NOMO-1 treated with dmso at 0.1 percent for 144 hours (cell line): ENCODE data around the gene GPR83.
"Not testable (repeated sequence)": the region's sequence is repeated elsewhere in the genome, so short reads cannot be mapped to it uniquely, and the experiment has no call there.

Experiments
- DNase-seq: peaks from one replicate; lab custom pipeline; 2025; ENCODE audit not compliant: unreplicated experiment; lab: John Stamatoyannopoulos, UW

Gene GPR83

GRCh38 chr11:94400839-94401772, at the start of gene GPR83:
GPR83 (minus strand) TSS chr11:94401419; CDS start chr11:94401247, 172 bp downstream.
- no peak for DNase-seq

- DNase-seq: no peak
Measured at GRCh38 chr11:94450048-94450447, 48.8 kb upstream of the GPR83 start.

GRCh38 chr11:94449437-94449836, 48.2 kb upstream of the GPR83 start:
- no peak for DNase-seq

GRCh38 chr11:94449029-94449428, 47.8 kb upstream of the GPR83 start:
- no peak for DNase-seq

GRCh38 chr11:94447149-94447548, 45.9 kb upstream of the GPR83 start:
- no peak for DNase-seq

- DNase-seq: no peak
Measured at GRCh38 chr11:94445641-94446040, 44.4 kb upstream of the GPR83 start.

DNA sequence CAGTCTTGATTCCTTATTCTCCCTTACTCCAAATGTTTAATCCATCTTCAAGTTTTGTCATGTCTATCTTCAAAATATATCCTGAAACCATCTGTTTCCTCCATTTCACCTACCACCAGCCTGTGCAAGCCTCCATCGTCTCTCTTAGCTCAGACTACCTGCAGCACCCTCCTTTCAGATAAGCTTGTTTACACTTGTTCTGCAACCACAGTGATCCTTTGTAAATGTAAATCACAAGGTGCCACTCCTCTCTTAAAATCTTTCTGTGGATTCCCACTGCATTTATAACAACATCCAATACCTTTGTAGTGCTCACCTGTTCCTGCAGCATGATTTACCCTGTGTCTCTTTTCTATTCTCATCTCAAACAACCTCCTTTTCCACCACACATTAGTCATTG, 31.8 kb upstream of the GPR83 start:
- no peak for DNase-seq

GRCh38 chr11:94424662-94425061, 23.4 kb upstream of the GPR83 start:
- no peak for DNase-seq

GRCh38 chr11:94424011-94424410, 22.8 kb upstream of the GPR83 start:
- DNase-seq: no peak

GRCh38 chr11:94423507-94423906, 22.3 kb upstream of the GPR83 start:
- DNase-seq: no peak

DNA sequence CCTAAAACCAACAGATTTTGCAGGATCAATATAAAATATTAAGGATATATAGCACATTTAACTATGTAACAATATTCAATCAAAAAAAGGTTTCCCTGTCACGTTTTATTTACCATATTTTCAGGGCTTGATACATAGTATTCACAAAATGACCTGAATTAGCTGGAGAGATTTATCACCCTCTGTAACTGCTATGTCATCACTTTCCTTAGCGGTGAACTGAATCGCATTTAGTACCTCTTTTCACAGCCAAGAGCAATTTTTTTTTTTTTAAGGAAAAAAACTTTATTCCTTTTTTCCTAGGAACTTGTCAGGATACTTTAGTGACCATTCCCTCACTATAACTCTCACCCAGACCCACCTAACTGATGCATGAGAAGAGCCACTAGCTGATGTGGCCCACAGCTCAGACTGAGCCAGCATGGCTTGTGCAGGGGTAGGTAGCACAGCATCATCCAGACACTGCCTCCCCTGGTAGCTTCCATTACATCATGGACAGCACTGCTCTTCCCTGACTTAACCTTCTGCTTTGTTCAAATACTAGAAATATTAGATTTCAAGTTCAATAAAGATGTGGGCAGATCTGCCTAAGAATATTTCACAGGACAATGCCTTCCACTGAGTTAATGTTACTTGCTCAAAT, 17.0 kb upstream of the GPR83 start:
- no peak for DNase-seq

- no peak for DNase-seq
Measured at GRCh38 chr11:94417386-94417987, 16.3 kb upstream of the GPR83 start.

DNA sequence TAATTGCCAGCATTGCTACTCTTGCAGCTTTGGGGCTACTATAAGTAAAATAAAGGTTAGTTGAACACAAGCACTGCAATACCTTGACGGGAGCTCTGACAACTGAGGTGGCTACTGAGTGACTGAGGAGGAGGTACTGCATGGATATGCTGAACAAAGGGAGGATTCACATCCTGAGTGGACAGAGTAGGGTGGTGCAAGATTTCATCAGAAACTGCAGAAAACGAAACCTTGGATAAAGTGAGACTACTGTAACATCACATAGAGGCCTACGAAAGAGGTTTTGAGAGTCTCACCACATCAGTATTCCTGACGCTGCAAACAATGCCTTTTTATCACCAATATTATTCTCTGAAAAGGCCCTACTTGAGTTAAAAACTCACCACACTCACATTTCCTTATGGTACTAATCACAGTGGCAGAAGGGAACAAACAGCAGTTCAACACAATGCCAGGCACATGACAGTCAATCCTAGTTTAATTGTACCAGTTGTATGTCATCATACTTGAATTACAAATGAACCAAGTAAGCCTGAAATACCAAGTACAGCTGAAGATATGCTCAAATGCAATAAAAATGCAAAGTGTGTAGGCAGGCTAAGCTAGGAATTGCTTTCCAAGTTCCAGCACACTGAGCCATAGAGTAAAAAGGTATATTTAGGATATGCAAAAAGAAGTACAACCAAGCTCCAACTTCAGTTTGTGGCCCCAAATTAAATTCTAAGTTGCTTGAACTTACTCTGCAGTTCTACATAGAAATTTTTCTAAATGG, 4.0 kb upstream of the GPR83 start:
- no peak for DNase-seq

DNA sequence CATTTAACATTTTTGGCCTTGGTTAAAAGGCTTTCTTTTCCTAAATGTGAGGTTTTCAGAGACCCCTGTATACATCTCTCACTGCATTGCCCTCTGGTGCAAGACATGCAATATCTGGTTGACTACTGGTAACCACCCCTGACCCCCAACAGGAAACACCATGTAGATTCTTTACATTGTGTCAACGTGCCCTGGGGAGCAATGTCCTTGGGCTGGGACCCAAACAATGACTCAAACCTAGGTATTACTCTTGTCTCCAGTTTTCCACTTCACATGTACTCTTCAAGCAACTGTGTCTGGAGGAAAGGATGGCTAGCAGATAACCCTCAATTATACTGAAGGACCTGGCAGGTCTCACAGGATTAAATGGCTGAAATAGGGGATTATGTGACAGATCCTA, 1.1 kb upstream of the GPR83 start:
- DNase-seq: no peak

- no peak for DNase-seq
Measured at GRCh38 chr11:94401773-94402265, 600 bp upstream of the GPR83 start.

GRCh38 chr11:94400457-94400838, 771 bp downstream of the GPR83 start:
- DNase-seq: no peak

DNA sequence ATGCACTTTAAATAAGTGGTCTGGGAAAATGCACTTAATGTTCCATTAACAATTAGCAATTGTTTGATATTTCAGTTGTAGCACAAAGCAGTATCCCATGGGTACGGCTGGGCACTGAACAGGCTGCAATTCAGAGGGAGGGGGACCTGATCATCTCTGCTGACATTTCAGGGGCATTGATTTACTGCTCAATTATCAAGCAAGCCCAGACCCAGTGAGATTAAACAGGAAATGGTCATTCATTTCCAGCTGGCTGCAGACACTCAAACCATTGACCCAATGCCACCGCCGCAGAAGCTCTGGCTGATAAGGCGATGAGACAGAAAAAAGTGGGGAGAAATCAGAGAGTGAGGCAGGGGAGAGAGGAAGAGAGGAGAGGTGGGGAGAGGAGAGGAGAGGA, 1.2 kb downstream of the GPR83 start:
- DNase-seq: no peak

DNA sequence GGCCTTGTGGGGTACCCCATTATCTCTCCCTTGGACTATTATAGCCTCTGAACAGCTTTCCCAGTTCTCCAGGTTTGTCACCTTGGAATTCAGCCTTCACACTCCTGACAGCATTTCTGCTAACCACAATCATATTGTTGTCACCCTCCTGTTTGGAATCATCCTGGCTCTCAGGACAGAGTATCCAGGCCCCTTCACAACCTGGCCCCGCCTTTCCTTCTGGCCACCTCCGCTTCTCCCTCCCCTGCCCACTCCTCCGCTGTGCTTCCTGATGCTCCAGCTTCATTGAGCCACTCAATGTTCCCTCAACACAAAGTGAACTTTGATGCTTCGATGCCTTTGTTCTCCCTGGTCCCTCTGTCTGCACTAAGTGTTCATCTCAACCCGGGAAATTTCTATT, 3.1 kb downstream of the GPR83 start:
- DNase-seq: no peak

DNA sequence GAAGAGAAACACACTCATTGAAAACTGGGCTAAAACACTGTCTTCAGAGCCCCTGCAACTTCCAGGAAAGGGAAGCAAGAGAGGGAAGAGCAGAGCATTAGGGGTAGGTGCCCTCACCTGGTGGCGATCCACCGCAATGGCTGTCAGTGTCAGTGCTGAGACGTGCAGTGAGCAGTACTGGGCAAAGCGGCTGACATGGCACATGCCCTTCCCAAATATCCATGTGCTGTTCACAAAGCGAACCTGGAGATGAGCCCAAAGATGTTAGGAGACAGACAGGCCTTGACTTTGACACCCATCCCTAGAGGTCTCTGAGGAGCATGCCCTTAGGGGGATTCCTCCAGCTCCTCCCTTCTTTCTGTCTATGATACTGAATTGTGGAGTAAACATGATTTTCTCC, 4.9 kb downstream of the GPR83 start:
- no peak for DNase-seq

DNA sequence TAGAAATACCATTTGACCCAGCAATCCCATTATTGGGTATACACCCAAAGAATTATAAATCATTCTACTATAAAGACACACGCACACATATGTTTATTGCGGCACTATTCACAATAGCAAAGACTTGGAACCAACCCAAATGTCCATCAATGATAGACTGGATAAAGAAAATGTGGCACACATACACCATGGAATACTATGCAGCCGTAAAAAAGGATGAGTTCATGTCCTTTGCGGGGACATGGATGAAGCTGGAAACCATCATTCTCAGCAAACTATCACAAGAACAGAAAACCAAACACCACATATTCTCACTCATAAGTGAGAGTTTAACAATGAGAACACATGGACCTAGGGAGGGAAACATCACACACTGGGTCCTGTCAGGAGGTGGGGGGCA, 9.3 kb downstream of the GPR83 start:
- not testable (repeated sequence) for DNase-seq

- no peak for DNase-seq
Measured at GRCh38 chr11:94379613-94380012, 21.6 kb downstream of the GPR83 start.
